Kidney tubule cell (primary cell): ENCODE measurements around the gene XAGE3.
"Not testable (repeated sequence)": the region's sequence is repeated elsewhere in the genome, so short reads cannot be mapped to it uniquely, and the experiment has no call there.

Experiments used
- DNase-seq: peaks from one replicate; pipeline ENCODE4 v3.0.0-alpha.2; 2018; ENCODE audit warnings: low spot score

The XAGE3 gene

DNA sequence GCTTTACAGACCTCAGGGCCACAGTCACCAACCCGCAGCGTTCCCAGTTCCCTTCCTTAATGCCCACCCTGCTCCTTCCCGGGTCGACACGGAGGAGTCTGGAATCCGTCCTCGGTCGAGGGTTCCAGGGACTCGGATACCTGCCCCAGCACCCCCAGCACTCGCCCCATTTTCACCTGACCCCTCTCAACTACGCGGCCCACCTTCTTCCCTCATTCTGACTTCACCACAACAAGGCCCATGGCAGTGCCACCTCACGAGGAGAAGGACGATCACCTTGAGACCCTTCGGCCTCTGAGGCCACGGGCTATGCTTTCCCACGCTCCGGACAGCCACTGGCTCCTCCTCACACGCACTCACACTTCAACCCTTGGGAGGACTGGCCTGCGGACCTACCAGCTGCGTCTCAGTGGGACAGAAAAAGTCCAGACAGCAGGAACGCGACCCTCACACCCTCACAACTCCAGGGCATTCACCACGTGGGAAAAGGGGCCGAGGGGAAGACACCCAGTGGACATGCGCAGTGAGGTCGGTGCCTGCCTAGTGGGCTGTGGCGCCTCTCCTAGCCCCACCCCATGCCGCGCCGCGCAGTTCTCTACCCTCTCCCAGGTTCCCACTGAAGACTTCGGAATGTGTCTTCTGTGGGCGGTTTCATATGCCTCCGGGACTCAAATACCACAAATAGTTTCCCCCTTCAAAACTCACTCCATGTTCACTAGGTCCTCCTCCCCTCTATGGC is at the start of gene XAGE3:
Gene XAGE3 (minus strand): TSS at position 474 of the 739 bp plus-strand sequence. CDS start 950 bp downstream, outside the sequence.
- DNase-seq = no peak

- DNase-seq = not testable (repeated sequence)
These were observed 46.8 kb upstream of the XAGE3 start for GRCh38 chrX:52914704-52915103.

DNA sequence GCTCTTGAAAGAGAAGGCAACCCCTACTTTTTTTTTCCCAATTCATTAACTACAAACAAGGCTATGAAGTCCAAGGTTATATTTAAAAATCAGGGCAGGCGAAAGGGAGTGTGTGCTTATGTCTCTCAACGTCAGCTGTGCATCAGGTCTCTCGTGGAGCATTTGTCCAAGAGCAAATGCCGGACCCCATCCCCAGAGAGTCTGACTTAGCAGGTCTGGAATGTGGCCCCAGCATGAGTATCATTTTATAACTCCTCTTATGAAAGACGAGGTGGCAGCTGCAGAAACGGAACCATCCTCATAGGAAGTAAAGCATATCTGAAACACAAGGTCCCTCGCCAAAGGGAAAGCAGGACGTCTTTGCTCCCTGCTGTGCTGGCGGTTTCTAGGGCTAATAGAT is 45.8 kb upstream of the XAGE3 start:
- DNase-seq = not testable (repeated sequence)

GRCh38 chrX:52909313-52909969 is 41.6 kb upstream of the XAGE3 start:
- DNase-seq = not testable (repeated sequence)

DNA sequence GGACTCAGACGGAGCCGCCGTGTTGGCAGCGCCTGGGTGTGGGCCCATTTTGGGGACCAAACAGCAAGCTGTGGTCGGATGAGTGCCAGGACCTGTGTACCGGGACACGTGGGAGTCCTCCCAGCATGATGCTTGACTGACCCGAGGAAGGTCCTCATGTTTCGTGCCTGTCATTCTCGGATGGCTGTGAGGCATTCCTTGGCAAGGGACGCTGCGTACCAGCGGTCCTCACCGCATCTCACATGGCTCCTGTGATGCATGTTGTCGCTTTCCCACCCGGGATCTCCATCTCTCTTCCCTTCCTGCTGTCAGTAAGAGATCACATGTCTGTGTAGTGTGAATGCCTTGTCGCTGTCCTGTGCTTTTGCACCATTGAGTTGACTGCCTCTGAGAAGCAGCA is 40.0 kb upstream of the XAGE3 start:
- not testable (repeated sequence) for DNase-seq

DNA sequence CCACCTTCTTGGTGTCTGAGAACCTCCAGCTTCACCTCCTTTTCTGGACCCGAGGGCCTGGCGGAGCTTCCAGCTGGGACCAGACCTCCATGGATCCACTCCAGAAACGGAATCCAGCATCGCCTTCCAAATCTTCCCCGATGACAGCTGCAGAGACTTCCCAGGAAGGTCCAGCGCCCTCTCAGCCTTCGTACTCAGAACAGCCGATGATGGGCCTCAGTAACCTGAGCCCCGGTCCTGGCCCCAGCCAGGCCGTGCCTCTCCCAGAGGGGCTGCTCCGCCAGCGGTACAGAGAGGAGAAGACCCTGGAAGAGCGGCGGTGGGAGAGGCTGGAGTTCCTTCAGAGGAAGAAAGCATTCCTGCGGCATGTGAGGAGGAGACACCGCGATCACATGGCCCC is 39.3 kb upstream of the XAGE3 start:
- DNase-seq = not testable (repeated sequence)

DNA sequence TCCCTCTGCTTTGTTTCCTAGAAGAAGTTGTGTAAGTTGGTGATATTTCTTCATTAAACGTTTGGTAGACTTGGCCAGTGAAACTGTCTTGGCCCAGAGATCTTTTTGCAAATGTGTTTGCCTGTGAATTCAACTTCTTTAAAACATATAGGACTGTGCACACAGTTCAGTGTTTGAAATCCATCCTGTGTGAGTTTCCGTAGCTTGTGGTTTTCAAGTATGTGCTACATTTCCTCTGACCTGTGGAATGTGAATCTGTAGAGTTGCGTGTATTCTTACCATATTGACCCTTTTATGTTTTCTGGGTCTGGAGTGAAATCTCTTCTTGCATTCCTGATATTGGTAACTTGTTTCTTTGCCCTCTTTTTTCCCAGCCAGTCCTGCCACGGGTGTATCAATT is 38.2 kb upstream of the XAGE3 start:
- not testable (repeated sequence) for DNase-seq

DNA sequence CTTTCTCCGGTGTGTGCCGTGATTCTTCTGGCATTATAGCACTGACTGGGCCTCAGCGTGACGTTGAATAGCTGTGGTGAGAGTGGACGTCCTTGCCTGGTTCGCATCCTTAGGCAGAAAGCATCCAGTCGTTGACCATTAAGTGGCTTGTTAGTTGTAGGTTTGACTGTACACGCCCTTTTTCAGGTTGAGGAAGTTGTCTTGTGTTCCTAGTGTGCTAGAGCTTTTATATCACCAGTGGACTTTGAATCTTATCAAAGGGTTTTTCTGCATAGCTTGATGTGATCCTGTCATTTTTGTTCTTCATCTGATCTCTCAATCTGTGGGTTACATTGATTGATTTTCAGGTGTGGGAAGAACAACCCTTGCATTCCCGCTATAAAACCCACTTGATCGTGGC is 37.6 kb upstream of the XAGE3 start:
- not testable (repeated sequence) for DNase-seq

DNA sequence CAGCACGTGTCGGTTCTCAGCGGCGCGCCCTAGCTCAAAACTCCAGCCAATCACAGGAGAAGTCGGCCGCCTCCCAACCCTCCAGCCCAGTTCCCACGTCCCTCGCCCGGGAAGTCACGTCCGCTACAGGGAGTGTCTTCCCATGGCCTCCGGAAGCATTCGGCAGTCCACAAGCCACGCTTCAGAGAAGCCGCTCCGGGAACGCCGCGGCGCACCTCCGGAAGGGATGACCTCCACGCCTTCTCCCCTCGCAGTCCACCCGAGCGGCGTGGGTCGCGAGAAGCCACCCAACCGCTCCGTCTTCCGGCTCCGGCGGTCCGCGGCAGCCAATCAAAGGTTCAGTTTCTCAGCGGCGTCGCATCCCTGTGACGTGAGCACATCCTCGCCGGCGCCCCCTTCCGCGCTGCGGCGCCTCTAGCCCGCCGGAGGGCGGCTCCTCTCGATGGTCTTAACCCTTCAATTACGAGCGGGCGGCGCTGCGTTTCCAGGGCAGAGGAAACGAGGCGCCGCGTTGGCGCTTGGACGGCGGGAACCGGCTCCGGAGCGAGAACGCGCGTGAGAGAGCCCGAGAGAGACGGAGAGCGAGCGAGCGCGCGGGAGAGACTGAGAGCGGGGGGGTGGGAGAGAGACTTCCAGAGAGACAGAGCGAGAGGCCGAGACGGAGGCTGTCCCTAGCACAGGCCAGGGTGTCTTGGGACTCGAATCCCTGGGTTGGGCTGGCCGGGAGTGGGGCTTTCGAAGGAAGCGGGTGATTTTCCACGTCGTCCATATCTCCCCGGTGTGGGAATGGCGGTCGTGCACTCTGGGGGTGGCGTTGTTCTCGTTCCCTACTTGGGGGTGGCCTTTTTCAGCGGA is 29.2 kb upstream of the XAGE3 start, which contains the start of gene FAM156B:
Gene FAM156B (plus strand): TSS at position 476 of the 855 bp plus-strand sequence. CDS start 9,896 bp downstream, outside the sequence.
- not testable (repeated sequence) for DNase-seq

DNA sequence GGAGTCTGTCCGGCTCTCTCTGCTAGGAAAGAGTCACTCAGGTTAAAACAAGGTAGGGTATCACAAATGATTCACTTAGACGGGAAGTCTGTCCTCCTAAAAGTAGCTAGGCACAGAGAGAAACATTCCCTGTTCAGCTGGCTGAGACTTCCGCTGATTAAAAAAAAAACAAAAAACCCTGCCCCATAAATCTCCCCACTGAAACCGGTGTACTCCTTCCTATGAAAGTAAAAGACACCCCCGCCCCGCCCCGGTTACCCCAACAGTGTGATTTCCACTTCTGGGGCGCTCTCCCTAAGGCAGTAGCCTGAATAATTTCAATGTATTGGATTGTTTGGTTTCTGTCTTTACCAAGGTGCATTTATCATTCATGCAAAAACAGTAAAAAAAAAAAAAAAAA is 28.6 kb upstream of the XAGE3 start:
- DNase-seq = not testable (repeated sequence)

DNA sequence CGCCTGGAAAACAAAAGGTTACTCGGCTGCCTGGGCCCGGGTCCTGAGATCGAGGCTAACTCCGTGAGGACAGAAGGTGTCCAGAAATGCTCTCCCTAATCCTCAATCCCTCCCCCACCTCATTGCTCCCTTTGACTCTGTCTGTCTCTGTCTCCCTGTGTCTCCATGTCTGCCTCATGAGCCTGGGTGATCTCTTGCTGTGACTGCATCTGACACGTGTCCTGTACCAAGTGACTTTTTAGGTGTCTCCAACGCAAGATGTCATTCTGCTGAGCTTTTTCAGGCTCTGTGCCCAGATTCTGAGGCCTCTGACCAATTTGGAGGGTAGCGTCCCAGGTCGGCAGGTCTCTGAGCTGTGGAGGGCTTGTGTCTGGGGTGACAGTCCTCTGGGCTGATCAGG is 20.2 kb upstream of the XAGE3 start:
- not testable (repeated sequence) for DNase-seq

DNA sequence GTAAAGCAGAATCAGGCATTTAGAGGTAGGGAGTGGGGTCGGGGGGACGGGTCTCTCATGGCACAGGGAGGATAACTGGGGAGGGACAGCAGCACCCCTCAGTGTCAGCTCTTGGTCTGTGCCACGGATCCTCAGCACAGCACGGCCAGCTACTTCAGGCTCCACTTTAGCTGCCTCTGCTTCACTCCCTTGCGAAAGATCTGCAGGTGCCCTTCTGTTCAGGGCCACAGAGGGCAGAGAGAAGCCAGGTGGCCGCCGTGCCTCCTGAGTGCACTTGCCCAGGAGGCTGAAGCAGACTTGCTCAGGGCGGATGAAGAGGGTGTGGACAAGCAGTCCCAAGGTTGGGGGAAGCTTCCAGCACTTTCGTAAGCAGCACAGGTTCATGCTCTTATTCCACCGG is 19.6 kb upstream of the XAGE3 start:
- not testable (repeated sequence) for DNase-seq

GRCh38 chrX:52876386-52876785 is 8.5 kb upstream of the XAGE3 start:
- DNase-seq = not testable (repeated sequence)

GRCh38 chrX:52875436-52875835 is 7.6 kb upstream of the XAGE3 start:
- DNase-seq = not testable (repeated sequence)

DNA sequence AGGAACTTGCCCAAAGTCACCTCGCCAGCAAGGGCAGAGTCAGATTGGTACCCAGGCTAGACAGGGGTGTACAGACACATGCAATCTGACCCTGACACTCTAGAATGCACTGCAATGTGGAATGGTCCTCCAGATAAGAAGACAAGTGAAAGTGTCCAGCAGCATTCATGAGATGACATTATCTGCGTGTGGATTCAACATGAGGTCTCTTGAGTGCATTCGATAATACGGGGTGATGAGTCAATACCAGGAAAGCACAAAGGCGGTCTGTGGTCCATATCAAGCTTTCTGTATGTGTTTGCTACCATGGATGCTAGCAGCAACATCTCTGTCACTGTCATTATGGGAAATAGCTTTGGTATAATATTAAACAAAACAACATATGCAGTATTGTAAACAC is 6.8 kb upstream of the XAGE3 start:
- DNase-seq = no peak

DNA sequence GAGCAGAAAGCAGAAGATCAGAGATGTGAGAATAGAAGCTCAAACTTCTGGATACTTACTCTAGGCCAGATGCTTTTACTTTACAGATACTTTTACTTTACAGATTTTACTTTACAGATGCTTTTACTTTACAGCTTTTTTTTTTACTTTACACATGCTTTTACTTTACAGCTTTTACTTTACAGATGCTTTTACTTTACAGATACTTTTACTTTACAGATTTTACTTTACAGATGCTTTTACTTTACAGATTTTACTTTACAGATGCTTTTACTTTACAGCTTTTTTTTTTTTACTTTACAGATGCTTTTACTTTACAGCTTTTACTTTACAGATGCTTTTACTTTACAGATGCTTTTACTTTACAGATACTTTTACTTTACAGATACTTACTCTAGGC is 5.9 kb upstream of the XAGE3 start:
- DNase-seq = not testable (repeated sequence)

DNA sequence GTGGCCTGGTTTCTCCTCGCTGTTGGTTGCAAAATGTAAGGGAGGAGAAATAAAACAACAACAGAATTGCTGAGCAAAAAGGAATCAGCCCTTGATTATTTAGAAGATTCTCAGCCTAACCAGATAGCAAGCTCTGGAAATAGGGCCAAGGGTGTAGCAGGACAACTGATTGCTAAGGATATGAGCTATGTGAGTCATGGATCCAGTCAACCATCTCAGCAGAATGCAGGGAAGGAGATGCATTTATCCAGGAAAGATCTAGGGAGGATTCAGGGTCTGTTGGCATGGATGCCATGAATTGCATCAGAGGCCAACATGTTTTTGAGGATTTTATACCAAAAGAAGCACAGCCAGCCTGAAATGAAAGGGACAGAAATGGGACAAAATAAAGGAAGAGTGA is 2.2 kb upstream of the XAGE3 start:
- peak; percentile 60 for DNase-seq

- DNase-seq = peak; percentile 46
These were observed 2.4 kb downstream of the XAGE3 start for GRCh38 chrX:52865343-52865998.

GRCh38 chrX:52856991-52857525 is 10.8 kb downstream of the XAGE3 start:
- DNase-seq = peak; percentile 80

- peak; percentile 11 for DNase-seq
These were observed 15.6 kb downstream of the XAGE3 start for GRCh38 chrX:52852110-52852860.

DNA sequence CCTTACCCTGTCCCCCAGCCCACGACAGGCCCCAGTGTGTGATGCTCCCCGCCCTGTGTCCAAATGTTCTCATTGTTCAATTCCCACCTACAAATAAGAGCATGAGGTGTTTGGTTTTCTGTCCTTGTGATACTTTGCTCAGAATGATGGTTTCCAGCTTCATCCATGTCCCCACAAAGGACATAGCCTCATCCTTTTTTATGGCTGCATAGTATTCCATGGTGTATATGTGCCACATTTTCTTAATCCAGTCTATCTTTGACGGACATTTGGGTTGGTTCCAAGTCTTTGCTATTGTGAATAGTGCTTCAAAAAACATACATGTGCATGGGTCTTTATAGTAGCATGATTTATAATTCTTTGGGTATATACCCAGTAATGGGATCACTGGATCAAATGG is 24.3 kb downstream of the XAGE3 start:
- DNase-seq = not testable (repeated sequence)
